NK-92 (cell line): ENCODE results near the gene PTPN13.
"Not testable (repeated sequence)": the region's sequence is repeated elsewhere in the genome, so short reads cannot be mapped to it uniquely, and the experiment has no call there.

Source experiments
- DNase-seq: peaks from one replicate; lab custom pipeline; 2025; ENCODE audit not compliant: unreplicated experiment; lab: John Stamatoyannopoulos, UW

PTPN13 gene

DNA sequence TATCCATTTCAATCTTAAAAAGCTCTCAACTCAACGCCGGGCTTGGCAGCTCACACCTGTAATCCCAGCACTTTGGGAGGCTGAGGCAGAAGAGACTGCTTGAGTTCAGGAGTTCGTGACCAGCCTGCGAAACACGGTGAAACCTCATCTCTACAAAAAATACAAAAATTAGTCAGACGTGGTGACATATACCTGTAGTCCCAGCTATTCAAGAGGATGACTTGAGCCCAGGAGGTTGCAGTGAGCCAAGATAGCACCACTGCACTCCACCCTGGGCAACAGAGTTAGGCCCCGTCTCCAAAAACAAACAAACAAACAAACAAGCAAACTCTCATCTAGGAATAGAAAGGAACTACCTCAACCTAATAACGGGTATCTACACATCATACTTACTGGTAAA is 50.8 kb downstream of the PTPN13 start:
- DNase-seq, result no peak

DNA sequence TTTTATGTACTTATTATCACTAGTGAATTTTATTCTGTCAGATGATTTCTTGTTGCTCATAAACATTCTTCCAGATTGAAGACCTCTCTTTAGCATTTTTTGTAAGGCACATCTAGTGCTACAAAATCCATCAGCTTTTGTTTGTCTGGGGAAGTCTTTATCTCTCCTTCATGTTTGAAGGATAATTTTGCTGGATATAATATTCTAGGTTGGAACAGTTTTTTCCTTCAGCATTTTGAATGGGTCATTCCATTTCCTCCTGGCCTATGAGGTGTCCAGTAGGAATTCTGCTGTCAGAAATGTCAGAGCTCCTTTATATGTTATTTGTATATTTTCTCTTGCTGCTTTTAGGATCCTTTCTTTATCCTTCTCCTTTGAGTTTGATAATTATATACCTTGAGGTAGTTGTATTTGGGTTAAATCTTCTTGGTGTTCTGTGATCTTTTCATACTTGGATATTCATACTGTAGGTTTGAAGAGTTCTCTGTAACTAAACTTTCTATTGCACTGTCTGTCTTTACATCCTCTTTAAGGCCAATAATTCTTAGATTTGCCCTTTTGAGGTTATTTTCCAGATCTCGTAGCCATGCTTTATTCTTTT is 58.3 kb downstream of the PTPN13 start:
- DNase-seq, result no peak

DNA sequence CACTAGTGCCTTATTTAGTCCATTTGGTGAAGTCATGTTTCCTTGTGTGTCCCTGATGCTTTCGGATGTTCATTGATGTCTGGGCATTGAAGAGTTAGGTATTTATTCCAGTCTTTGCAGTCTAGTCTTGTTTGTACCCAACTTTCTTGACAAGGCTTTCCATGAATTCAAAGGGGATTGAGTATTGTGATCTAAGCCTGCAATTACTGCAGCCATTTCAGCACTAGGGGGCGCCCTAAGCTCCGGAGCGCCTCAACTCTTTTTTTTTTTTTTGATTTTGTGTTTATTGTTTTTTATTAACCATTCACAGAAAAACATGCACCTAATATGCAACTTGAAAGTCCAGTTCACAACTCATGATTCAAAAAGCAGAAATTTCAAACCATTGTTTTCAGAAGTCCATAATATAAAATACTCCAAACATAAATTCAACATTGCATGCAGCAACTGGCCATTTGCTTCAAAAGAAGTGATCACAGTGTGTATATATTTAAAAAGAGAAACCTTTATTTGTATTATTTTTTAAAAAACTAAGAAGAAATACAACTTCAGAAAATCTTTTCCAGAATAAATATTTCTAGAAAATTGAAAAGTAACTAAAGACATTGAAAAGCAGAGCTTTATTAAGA is 59.2 kb downstream of the PTPN13 start:
- no peak for DNase-seq

DNA sequence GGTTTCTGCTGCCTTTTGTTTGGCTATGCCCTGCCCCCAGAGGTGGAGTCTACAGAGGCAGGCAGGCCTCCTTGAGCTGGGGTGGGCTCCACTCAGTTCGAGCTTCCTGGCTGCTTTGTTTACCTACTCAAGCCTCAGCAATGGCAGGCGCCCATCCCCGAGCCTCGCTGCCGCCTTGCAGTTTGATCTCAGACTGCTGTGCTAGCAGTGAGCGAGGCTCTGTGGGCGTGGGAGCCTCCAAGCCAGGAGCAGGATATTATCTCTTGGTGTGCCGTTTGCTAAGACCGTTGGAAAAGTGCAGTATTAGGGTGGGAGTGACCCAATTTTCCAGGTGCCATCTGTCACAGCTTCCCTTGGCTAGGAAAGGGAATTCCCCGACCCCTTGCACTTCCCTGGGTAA is 62.7 kb downstream of the PTPN13 start:
- not testable (repeated sequence) for DNase-seq

DNA sequence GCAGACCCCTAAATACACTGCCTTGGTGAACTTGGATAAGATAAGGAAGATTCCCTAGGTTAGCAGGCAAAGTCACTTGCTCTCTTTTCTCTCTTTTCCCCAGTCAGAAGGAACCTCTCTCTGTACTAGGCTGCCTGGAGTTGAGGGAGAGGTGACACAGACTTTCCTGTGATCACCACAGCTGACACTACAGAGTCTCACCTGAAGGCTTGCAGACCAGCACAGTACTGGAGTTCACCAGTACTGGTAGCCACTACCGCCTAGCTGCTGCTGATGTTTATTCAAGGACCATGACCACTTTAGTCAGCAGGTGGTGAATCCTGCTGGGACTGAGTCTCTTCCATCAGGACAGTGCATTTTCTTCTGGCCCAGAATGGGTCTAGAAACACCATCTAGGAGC is 63.3 kb downstream of the PTPN13 start:
- DNase-seq, result no peak

DNA sequence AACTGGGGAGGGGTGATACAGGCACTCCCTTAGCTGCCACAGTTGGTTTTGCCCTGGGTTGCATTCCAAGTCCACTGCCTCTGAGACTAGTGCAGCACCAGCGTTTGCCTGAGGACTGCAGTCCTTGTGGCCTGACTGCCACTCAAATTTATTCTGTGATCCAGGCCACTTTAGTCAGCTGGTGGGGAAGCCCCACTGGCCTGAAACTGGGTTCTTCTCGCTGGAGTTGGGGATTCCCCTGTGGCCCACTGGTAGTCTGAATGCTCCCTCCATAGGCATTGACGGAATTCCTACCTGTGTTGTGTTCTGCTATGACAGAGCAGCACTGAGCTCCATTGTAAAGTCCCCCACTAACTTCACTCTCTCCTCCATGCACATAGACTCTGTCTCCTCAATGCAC is 63.8 kb downstream of the PTPN13 start:
- no peak for DNase-seq

DNA sequence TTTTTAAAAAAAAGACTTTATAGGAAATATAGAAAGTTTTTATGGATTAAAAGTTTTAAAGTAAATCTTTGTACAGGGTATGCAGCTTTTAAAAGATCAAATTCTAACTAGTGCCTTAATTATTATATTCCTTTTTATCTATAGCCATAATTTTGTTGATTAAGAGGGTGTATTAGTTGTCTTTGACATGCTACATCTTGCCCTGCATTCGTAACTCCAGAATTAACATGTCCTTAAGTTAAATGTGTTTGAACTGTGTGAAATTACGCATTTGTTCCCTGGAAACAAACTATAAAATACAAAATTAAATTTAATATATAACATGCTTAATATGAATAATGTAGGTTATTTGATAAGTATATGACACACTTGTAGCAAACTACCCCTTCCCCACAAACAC is 66.3 kb downstream of the PTPN13 start:
- DNase-seq, result no peak

DNA sequence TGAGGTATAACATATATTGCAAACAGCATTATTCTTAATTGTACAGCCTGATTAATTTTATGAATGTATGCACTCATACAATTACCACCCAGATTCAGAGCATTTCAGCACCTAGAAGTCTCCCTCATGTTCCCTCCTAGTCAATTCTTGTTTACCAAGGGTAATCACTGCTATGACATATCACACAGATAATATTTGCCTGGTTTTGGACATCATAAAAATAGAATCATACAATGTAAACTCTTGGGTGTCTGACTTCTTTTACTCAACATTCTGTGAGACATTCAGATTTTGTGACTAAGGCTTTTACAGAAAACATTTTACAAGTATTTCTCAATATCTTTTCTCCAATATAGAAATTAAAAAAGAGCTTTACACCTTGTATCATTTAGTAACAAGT is 66.9 kb downstream of the PTPN13 start:
- DNase-seq, result no peak

DNA sequence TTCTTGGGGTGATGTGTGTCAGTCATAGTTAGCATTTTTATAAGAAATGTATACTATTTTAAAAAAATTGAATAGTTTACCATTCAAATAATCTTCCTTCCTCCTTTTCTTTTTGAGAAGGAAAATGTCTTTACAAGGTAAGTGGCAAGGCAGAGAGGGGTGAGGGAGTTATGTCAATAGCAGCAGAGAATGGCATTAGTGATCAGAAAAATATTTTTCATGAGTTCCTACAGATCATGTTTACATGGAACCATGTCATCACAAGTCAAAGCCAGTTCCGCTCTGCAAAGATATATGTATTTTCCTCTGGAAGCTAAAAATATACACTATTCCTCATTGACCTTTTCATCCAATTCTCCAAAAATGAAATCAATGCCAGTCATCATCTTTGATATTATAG is 67.3 kb downstream of the PTPN13 start:
- no peak for DNase-seq

DNA sequence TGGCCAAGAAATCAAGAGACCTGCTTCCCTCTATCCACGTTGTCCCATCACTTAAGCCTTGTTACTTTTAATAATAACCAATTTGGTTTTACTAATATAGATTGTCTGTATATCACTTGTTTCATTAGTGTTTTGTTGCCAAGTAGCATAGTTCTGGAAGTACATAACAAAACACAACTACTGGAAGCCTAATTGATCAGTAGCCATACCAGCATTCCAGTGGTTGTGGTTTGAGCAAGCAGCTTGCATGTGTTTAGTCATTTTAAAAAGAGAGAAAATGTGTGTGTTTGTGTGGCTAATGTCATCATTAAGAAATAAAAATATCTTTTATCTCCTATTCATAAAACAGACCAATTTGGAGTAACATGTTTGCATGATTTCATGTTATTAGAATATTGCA is 70.8 kb downstream of the PTPN13 start:
- DNase-seq, result no peak

DNA sequence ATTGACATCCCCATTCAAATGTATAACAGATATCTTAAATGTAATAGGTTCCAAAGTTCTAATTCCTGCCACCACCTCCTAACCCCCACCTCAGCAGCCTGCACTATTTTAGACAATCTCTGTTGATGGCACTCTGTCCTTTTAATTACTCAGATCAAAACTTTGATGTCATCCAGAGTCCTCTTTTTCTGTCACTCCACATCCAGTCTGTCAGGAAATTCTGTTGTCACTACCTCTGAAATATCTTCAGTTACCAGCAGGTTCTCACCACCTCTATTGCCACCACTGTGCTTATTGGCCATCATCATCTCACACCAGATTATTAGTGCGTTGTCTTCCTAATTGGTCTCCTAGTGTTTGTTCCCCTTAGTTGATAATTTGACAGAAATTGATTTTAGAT is 76.2 kb downstream of the PTPN13 start:
- no peak for DNase-seq

DNA sequence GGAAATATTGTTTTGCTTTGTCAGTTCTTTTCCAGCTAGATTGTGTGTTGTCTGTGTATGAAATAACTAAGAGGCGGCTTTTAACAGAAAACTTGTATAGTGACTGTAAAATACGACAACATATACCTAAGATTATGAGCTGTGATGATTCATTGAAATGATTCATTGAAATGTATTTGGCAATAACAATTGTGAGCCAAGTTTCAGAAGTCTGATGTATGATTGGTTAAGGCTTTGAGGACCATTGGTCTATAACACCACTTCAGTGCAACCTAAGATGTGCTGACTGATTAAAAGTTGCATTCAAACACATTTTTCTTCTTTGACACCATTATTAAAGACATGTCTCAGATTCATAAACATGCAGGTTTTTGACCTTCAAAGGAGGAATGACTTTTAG is 76.6 kb downstream of the PTPN13 start:
- DNase-seq, result no peak

DNA sequence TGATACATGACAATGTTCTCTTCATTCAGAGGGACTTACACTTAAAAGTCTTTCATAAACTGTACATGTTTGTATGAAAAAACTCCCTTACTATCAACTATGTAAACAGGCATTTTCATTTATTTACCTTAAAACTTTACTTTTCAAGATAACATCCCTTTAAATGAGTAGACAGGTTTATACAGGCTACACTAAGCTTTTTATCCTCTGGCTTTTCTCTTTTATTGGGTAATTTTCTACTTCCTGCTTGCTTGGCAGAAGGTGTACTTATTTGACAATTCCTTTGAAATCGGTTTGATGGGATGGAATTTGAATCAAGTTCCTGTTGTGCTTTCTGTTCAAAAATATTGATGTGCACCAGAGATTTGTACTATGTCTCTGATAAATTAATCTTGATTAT is 81.4 kb downstream of the PTPN13 start:
- no peak for DNase-seq

DNA sequence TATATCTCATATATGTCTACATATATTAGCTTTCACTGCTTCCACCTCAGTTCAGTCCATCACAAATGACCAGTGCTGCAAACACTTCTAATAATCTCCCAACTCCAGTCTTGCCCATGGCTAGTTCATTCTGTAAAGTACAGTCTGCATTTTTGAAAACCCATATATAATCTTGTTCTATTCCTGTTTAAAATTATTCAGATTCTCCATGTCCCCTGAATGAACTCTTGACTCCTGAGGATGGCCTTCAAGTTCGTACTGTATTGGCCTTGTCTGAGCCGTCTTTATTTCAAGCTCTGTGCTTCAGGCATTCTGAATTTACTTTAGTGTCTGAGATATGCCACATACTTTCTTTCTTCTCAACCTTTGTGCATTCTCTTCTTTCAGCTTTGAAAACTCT is 84.7 kb downstream of the PTPN13 start:
- DNase-seq, result no peak

DNA sequence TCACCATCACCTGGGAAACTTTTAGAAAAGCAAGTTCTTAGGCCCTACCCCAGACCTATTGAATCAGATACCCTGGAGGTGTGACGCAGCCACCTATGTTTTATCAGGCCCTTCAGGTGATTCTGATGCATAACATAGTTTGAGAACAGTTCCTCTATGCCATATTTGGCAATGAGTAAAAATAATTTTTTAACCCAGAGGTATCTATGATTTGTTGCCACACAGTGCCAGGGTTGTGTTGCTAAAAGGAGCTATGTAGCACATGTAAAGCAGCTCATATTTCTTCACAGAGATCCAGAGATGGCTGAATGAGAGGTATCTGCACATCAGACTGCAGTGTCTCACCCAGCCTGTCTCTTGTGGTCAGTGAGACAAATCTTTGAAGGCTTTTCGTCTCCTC is 85.3 kb downstream of the PTPN13 start:
- DNase-seq, result no peak

DNA sequence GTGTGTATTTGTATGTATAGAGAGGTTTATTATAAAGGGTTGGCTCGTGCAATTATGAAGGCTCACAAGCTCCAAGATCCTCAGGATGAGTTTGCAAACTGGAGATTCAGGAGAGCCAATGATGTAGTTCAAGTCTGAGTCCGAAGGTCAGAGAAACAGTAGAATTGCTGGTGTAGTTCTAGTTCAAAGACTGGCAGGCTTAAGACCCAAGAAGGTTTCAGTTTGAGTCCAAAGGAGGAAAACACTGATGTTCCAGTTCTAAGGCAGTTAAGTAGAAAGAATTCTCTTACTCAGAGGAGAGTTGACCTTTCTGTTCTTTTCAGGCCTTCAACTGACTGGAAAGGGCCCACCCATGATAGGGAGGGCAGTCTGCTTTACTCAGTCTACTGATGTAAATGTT is 89.1 kb downstream of the PTPN13 start:
- no peak for DNase-seq

DNA sequence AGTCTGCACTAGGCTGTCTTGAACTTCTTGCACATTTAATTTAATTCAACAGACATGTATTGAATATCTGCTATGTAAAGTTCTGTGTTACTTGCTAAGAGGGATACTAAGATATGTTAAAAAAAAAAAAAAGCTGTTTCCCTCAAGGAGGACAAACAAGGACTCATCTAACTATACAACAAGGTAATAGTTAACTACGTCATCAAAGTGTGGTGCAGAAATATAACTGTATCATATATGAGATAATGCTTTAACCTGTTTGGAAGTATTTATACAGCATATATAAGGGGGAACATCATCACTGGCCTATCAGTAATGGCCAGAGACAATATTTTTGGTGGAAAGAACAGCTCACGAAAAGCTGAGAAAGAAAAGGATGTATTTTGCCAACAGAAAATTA is 89.9 kb downstream of the PTPN13 start:
- no peak for DNase-seq

DNA sequence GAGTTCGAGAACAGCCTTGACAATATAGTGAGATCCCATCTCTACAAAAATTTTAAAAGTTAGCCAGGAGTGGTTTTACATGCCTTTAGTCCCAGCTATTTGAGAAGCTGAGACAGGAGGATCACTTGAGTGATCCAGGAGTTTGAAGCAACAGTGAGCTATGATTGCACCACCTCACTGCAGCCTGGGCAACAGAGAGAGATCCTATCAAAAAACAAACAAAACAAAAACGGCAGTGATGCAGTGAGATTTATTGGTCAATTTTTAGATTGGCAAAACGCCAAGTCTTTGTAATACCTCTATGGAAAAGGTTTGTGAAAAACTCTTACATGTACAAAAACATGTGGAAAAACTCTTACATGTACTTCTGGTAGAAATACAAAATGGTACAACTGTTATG is 91.3 kb downstream of the PTPN13 start:
- no peak for DNase-seq

DNA sequence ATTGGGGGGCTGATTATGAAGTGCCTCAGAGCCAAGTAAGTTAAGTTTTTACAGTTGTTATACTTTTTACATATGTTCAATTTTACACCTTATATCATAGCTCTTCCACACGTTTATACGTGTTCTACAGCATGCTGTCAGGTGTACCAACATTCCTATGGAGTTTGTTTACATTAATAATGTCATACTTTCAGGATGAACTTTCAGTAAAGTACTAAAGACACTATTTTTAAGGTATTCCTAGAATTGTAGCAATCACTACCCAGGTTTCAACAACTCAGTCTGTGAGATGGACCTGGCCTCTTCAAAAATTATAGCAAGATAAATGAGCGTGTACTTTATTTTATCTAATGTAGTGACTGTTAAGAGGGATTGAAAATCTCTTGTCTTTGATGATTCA is 92.6 kb downstream of the PTPN13 start:
- no peak for DNase-seq

DNA sequence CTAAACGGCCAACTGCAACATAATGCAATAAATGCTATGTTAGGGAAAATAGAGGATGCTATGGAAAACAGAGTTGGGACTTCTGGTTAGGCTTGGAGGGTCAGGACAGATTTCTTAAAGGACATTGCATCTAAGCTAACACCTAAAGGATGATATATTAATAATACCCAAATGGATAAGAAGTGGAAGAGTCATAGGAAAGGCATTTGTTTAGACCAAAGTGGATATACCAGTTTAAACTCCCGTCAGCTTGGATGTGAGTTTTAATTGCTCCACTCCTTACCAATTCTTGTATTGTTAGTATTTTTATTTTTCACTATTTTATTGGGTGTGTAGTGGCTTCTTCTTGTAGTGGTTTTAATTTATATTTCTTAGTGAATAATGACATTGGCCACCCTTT is 93.9 kb downstream of the PTPN13 start:
- no peak for DNase-seq

DNA sequence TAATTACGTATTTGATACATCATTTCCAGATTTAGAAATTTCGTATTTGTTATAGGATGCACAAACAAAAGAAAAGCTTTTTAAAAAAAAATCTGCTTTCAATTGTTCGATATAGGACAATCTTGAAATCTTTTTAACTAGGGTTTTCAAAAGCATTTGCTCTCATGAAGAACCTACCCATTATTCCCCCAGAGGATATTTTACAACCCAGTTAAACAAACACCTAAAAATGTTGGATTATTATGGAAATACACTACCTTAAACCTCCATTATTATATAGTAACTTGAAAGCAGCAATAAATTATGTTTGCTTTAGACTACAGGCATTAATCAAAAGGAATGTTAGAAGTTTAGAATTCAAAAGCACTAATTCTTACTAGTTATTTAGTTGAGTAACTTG is 110.5 kb downstream of the PTPN13 start:
- no peak for DNase-seq

DNA sequence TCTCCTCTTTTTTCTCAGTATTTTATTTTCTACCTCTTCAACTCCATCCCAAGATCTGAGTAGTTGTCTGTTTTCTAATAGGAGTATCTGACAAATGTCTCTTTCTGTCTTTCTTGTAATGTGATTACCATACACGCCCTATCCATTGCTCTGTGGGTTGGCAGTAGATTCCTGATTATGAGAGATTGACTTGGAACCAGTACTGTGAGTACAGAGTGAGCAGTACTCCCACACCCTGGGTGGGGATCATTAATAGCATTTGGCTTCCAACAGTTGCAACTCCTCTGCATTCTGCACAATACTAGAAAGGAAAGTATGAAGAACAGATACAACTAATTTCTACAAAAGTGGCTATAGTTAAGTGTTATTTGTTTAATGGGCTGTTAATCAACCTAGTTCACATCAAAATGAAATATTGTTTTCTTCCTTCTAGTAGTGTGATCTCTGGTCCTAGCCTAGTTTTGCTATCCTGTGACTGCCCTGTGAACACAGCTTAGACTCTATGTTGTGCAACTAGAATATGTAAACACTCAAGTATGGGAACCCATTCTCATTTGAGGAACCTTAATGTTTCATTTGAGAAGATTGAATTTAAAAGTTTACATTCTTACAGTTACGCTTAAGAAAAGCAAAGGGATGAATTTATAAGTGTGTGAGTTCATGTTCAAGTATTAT is 112.9 kb downstream of the PTPN13 start:
- DNase-seq, result no peak

DNA sequence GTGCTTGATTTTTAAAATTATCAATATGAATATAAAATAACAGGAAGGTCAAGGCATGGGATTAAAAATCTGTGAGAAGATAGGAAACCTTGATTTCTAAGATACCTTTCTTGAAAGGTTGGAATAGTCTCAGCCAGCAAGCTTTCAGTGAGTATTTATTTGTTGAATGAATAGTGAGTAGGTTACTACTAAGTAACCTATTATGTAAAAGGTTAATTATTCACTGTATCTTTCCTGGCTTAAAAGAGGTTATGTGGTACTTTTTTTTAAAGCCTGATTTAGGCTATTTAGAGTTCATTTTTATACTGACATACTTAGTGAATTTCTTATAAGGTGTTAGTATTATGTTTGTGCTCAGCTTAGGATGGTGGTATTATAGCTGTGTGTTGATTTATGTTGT is 123.5 kb downstream of the PTPN13 start:
- no peak for DNase-seq
